H1 (cell line): Measurements from ENCODE around the gene MKLN1. TPM values are rescaled to one million over a fixed set of nuclear protein-coding genes. Genes with fewer than 3 reads are reported as not detected.

Experiments
- CTCF ChIA-PET: fragments of 300-600 bp; sonication (Branson Sonifier 250); formaldehyde crosslinking; loops from one replicate; lab custom pipeline; 2021; ENCODE audit not compliant: partially characterized antibody; lab: Charles Lee
- POLR2A ChIA-PET: fragments of 300-600 bp; sonication (Branson Sonifier 250); formaldehyde crosslinking; loops from one replicate; lab custom pipeline; 2021; ENCODE audit warnings: inconsistent platforms; ENCODE audit not compliant: partially characterized antibody; lab: Charles Lee
- DNase-seq, 2 experiments: peaks; one replicate each; pipeline versions ENCODE4 v3.0.0 to v3.0.0-alpha.2; 2010 to 2022; ENCODE audit warnings: low spot score in 2 of 2, low read depth in 1 of 2, mixed read lengths in 1 of 2
- FAIRE-seq: peaks from 2 replicates; lab custom pipeline; 2011; peaks lifted over from hg19 to GRCh38; lab: Jason Lieb, UNC
- H2AFZ ChIP-seq: 2 replicates; pipeline ENCODE4 v1.8.1; 2012; ENCODE audit warnings: low read length, inconsistent platforms
- H2AK5ac ChIP-seq: 2 replicates; pipeline ENCODE4 v1.6.1; 2013; ENCODE audit warnings: low read depth, low read length
- H2BK120ac ChIP-seq: replicated peaks from 2 replicates; pipeline ENCODE3; 2013; ENCODE audit warnings: low read depth, low read length, inconsistent platforms
- H2BK12ac ChIP-seq: 2 replicates; pipeline ENCODE4 v1.6.1; 2013; ENCODE audit warnings: low read depth, low read length
- H2BK15ac ChIP-seq: 2 replicates; pipeline ENCODE4 v1.6.1; 2013; ENCODE audit warnings: low read length
- H2BK20ac ChIP-seq: 2 replicates; pipeline ENCODE4 v1.6.1; 2013; ENCODE audit warnings: low read length
- H2BK5ac ChIP-seq: 2 replicates; pipeline ENCODE4 v1.6.1; 2013; ENCODE audit warnings: low read depth, low read length
- H3K14ac ChIP-seq: 2 replicates; pipeline ENCODE4 v1.6.1; 2013; ENCODE audit warnings: inconsistent platforms; ENCODE audit not compliant: insufficient read length
- H3K18ac ChIP-seq: 2 replicates; pipeline ENCODE4 v1.6.1; 2013; ENCODE audit warnings: low read length; ENCODE audit errors: extremely low read depth
- H3K23ac ChIP-seq: 2 replicates; pipeline ENCODE4 v1.6.1; 2013; ENCODE audit warnings: inconsistent platforms; ENCODE audit not compliant: insufficient read length
- H3K23me2 ChIP-seq: 2 replicates; pipeline ENCODE4 v1.6.1; 2013; ENCODE audit warnings: low read depth, low read length
- H3K27ac ChIP-seq: 2 replicates; pipeline ENCODE4 v1.6.1; 2011; ENCODE audit warnings: low read depth, low read length, inconsistent platforms
- H3K27me3 ChIP-seq, 4 experiments: replicated peaks in 1 of 4; 1 replicate in 1 of 4; 2 replicates in 3 of 4; pipeline versions ENCODE4 v1.6.1 to v1.8.1; 2011 to 2013; ENCODE audit warnings: low read length in 3 of 4, mild to moderate bottlenecking in 3 of 4, inconsistent platforms in 2 of 4, mixed read lengths in 2 of 4, moderate library complexity in 1 of 4; ENCODE audit not compliant: control insufficient read depth in 3 of 4, insufficient read depth in 3 of 4; ENCODE audit errors: extremely low read depth in 1 of 4
- H3K36me3 ChIP-seq, 4 experiments: 2 replicates each; pipeline versions ENCODE4 v1.6.1 to v1.8.1; 2011 to 2013; ENCODE audit warnings: mild to moderate bottlenecking in 4 of 4, low read length in 3 of 4, moderate library complexity in 2 of 4, control low read depth in 1 of 4, inconsistent platforms in 1 of 4; ENCODE audit not compliant: insufficient read depth in 4 of 4, control insufficient read depth in 2 of 4
- H3K4ac ChIP-seq: replicated peaks from 2 replicates; pipeline ENCODE3; 2013; ENCODE audit warnings: low read length, low read depth, mixed read lengths, inconsistent platforms; ENCODE audit not compliant: insufficient read length
- H3K4me1 ChIP-seq, 4 experiments: replicated peaks in 1 of 4; 1 replicate in 1 of 4; 2 replicates in 3 of 4; pipeline versions ENCODE4 v1.6.1 to v1.8.1; 2011 to 2013; ENCODE audit warnings: low read length in 3 of 4, inconsistent platforms in 2 of 4, mixed read lengths in 1 of 4; ENCODE audit not compliant: insufficient read depth in 4 of 4, control insufficient read depth in 3 of 4
- H3K4me2 ChIP-seq, 2 experiments: 2 replicates each; pipeline versions ENCODE4 v1.6.1 to v1.8.1; 2011 to 2013; ENCODE audit warnings: low read depth in 2 of 2, low read length in 2 of 2, control low read depth in 1 of 2, inconsistent platforms in 1 of 2, mild to moderate bottlenecking in 1 of 2; ENCODE audit not compliant: insufficient read depth in 1 of 2
- H3K4me3 ChIP-seq, 4 experiments: fragments of 200-600, 300-600 bp in 1 of 4; sonication (generic), shearing (Covaris generic), sonication (Bioruptor Twin) in 1 of 4; 2 replicates each; pipeline versions ENCODE4 v1.5.1 to v1.8.1; 2011 to 2016; ENCODE audit warnings: low read length in 4 of 4, low read depth in 3 of 4, control low read depth in 2 of 4, inconsistent platforms in 2 of 4, mild to moderate bottlenecking in 2 of 4, mixed read lengths in 1 of 4, moderate library complexity in 1 of 4; ENCODE audit not compliant: insufficient read depth in 2 of 4; ENCODE audit errors: extremely low read depth in 1 of 4
- H3K56ac ChIP-seq: replicated peaks from 2 replicates; pipeline ENCODE3; 2013; ENCODE audit warnings: low read depth, mild to moderate bottlenecking, mixed read lengths, low read length, inconsistent platforms; ENCODE audit not compliant: insufficient read length
- H3K79me1 ChIP-seq: 2 replicates; pipeline ENCODE4 v1.6.1; 2013; ENCODE audit warnings: low read depth, low read length, control low read depth
- H3K79me2 ChIP-seq, 2 experiments: 2 replicates each; pipeline versions ENCODE4 v1.6.1 to v1.8.1; 2012 to 2013; ENCODE audit warnings: low read length in 2 of 2, mild to moderate bottlenecking in 2 of 2, inconsistent platforms in 1 of 2; ENCODE audit not compliant: insufficient read depth in 2 of 2, control insufficient read depth in 1 of 2
- H3K9ac ChIP-seq, 4 experiments: replicated peaks in 1 of 4; 1 replicate in 1 of 4; 2 replicates in 3 of 4; pipeline versions ENCODE4 v1.6.1 to v1.8.1; 2011 to 2013; ENCODE audit warnings: low read depth in 3 of 4, low read length in 3 of 4, control low read depth in 2 of 4, mild to moderate bottlenecking in 2 of 4, moderate library complexity in 2 of 4, inconsistent platforms in 1 of 4; ENCODE audit errors: extremely low read depth in 1 of 4
- H3K9me3 ChIP-seq, 2 experiments: 2 replicates each; pipeline versions ENCODE4 v1.6.1 to v1.8.1; 2012 to 2013; ENCODE audit warnings: mild to moderate bottlenecking in 2 of 2, moderate library complexity in 2 of 2, control low read depth in 1 of 2, inconsistent platforms in 1 of 2, low read depth in 1 of 2, low read length in 1 of 2, mixed read lengths in 1 of 2; ENCODE audit not compliant: insufficient read depth in 2 of 2
- H4K20me1 ChIP-seq, 2 experiments: replicated peaks in 1 of 2; 2 replicates each; pipeline versions ENCODE3 to v1.8.1; 2011 to 2013; ENCODE audit warnings: inconsistent platforms in 2 of 2, low read length in 2 of 2, mild to moderate bottlenecking in 1 of 2; ENCODE audit not compliant: insufficient read depth in 2 of 2, control insufficient read depth in 1 of 2
- H4K5ac ChIP-seq: 2 replicates; pipeline ENCODE4 v1.6.1; 2013; ENCODE audit warnings: low read length, low read depth, mixed read lengths, inconsistent platforms; ENCODE audit not compliant: insufficient read length
- H4K8ac ChIP-seq: 2 replicates; pipeline ENCODE4 v1.8.0; 2013; ENCODE audit warnings: mild to moderate bottlenecking, moderate library complexity, low read length, inconsistent platforms; ENCODE audit not compliant: insufficient read depth; ENCODE audit errors: extremely low read depth
- H4K91ac ChIP-seq: replicated peaks from 2 replicates; pipeline ENCODE3; 2013; ENCODE audit warnings: low read length, mixed read lengths, inconsistent platforms; ENCODE audit not compliant: insufficient read length
- CEBPB ChIP-seq: IDR thresholded peaks from 2 replicates; pipeline ENCODE4 v1.6.1; 2012; ENCODE audit warnings: low read depth, low read length
- EGR1 ChIP-seq: IDR thresholded peaks from 2 replicates; pipeline ENCODE4 v1.6.1; 2011; ENCODE audit warnings: low read depth, low read length, borderline replicate concordance
- SP1 ChIP-seq: IDR thresholded peaks from 2 replicates; pipeline ENCODE4 v1.6.1; 2011; ENCODE audit warnings: low read depth, low read length
- WGBS, 2 experiments: shearing (Covaris generic) in 1 of 2; methylation state at CpG; one replicate each; pipeline versions ENCODE4 v1.1.6 to v1.1.7; 2013 to 2015; ENCODE audit warnings: low lambda C conversion rate in 2 of 2, mixed read lengths in 2 of 2, inconsistent platforms in 1 of 2, low coverage in 1 of 2, missing lambda C conversion rate in 1 of 2; ENCODE audit not compliant: insufficient replicate concordance in 2 of 2, insufficient coverage in 1 of 2, insufficient read length in 1 of 2; ENCODE audit errors: extremely low coverage in 1 of 2, missing lambda C conversion rate in 1 of 2; 5-methylcytosine and 5-hydroxymethylcytosine counted together
- polyA plus RNA-seq, 7 experiments: library from polyadenylated mRNA; depleted of rRNA in 3 of 7; stranded (reverse) in 5 of 7; unstranded in 2 of 7; fragments of >200 nt in 5 of 7; fragments of 200-250 nt in 2 of 7; gene quantifications; 1 replicate in 5 of 7; 2 replicates in 1 of 7; 4 replicates in 1 of 7; pipeline versions ENCODE4 v1.2.1 to v1.2.3, GENCODE V29; 2011 to 2013; ENCODE audit warnings: missing spikeins in 2 of 7, mixed read lengths in 2 of 7
- total RNA-seq: library from RNA; stranded (reverse); fragmentation: NEBNext Ultra II Directional; extraction: Animal tissue kit (Norgen Biotek cat#: 25700); gene quantifications from 2 replicates; pipeline ENCODE4 v1.2.1, GENCODE V29; 2021

Gene MKLN1
- total and polyA plus RNA-seq, 2 of the 8 experiments (the other 6 are each of a cell fraction or from before 2014, with no cell fraction given): 22.3 to 50.9 TPM

DNA sequence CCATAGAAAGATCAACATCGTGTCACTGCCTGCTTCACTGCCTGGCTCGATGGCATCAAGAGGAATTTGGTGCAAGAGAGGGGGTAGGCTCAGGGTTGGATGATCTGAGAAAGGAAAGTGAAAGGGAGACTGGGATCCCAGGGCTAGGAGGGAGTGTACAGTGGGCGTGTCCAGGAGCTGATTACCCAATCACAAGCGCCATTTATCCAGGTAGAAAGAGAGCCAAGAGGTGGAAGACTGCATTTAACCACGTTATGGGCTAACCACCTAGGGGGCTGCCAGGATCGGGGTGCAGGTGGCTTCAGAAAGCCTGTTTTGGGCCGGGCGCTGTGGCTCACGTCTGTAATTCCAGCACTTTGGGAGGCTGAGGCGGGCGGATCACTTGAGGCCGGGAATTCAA is 218.4 kb downstream of the MKLN1 start:
- H3K4me2 ChIP-seq: peak overlapping the region; percentile 24 to 99
- no peak overlapping the region for H3K56ac ChIP-seq
- no peak overlapping the region for H3K14ac ChIP-seq
- 83% methylated on average over 12 of the region's 12 CpGs; no CpG with 5 or more reads in 1 of the 2 experiments for WGBS, 2 experiments
- no peak overlapping the region for H2BK5ac ChIP-seq
- H3K36me3 ChIP-seq: peaks cover 7 to 87% (median 19%) of the 10 kb centered on the region in 4 experiments; a peak in 5 of 8 replicates
- no peak overlapping the region for H2AFZ ChIP-seq
- H3K4me3 ChIP-seq: peak overlapping the region in 1 of 4 experiments; percentile 2; a peak in 2 of 8 replicates
- H3K79me2 ChIP-seq: peaks cover 90 to 100% of the 10 kb centered on the region in 2 experiments
- H3K79me1 ChIP-seq: peaks cover 3% of the 10 kb centered on the region; the same call in 1 of the 2 replicates
- ChIA-PET POLR2A (interaction anchor here (0.7 to 17.7 kb wide), 17 partner anchors 8 to 110 kb away, joined by 3 to 108 read pairs (median 4); partner anchors contain the start of gene PODXL), CTCF (interaction anchor here (0.8 to 15.1 kb wide), 38 partner anchors 8 to 381 kb away, joined by 3 to 164 read pairs (median 6); no protein-coding TSS in a partner anchor)
- no peak overlapping the region for H3K27ac ChIP-seq
- H2BK12ac ChIP-seq: no peak overlapping the region
- no peak overlapping the region for H4K8ac ChIP-seq
- no peak overlapping the region for H3K9ac ChIP-seq
- H2BK15ac ChIP-seq: no peak overlapping the region
- no peaks in the 10 kb centered on the region for H3K9me3 ChIP-seq
- H3K4ac ChIP-seq: no peak overlapping the region
- FAIRE-seq (no peak), DNase-seq (no peak)
- no peak overlapping the region for H3K23ac ChIP-seq
- no peak overlapping the region for H4K91ac ChIP-seq
- no peak overlapping the region for H2BK120ac ChIP-seq
- H4K20me1 ChIP-seq: peaks cover 69 to 74% of the 10 kb centered on the region in 2 experiments
- no peaks in the 10 kb centered on the region for H3K27me3 ChIP-seq
- H3K18ac ChIP-seq: no peak overlapping the region
- no peak overlapping the region for H4K5ac ChIP-seq
- peaks cover 39 to 84% (median 56%) of the 10 kb centered on the region in 4 experiments for H3K4me1 ChIP-seq
- 0 out of 2 replicates have a peak overlapping the region, but pooled peaks have one; percentile 24 for H2BK20ac ChIP-seq
- H3K23me2 ChIP-seq: no peaks in the 10 kb centered on the region
- H2AK5ac ChIP-seq: no peak overlapping the region
- TF ChIP-seq CEBPB (0 out of 2 replicates have a peak, but pooled peaks have one; percentile 26), SP1 (no peak), EGR1 (no peak)
